Neuronal stem cell (in vitro differentiated cells): Measurements from ENCODE around the gene PPP4R2.

Experiments used
- DNase-seq: peaks from one replicate; pipeline ENCODE4 v3.0.0-alpha.2; 2013; ENCODE audit warnings: low spot score
- H2AFZ ChIP-seq: one replicate; pipeline ENCODE4 v1.6.1; 2013; ENCODE audit warnings: mild to moderate bottlenecking, low read length, inconsistent platforms
- H2AK5ac ChIP-seq: 2 replicates; pipeline ENCODE4 v1.6.1; 2013; ENCODE audit warnings: low read depth, mild to moderate bottlenecking, inconsistent platforms, low read length, moderate library complexity, mixed read lengths
- H2BK120ac ChIP-seq: 2 replicates; pipeline ENCODE4 v1.6.1; 2013; ENCODE audit warnings: low read depth, mild to moderate bottlenecking, inconsistent platforms, low read length, moderate library complexity, mixed read lengths
- H2BK12ac ChIP-seq: one replicate; pipeline ENCODE4 v1.6.1; 2013; ENCODE audit warnings: low read length, inconsistent platforms
- H2BK15ac ChIP-seq: 2 replicates; pipeline ENCODE4 v1.6.1; 2013; ENCODE audit warnings: mild to moderate bottlenecking, low read length, inconsistent platforms, mixed read lengths
- H2BK5ac ChIP-seq: one replicate; pipeline ENCODE4 v1.6.1; 2013; ENCODE audit warnings: inconsistent platforms, mild to moderate bottlenecking, low read length, moderate library complexity
- H3K14ac ChIP-seq: one replicate; pipeline ENCODE4 v1.6.1; 2013; ENCODE audit warnings: low read length, inconsistent platforms
- H3K18ac ChIP-seq: 2 replicates; pipeline ENCODE4 v1.6.1; 2013; ENCODE audit warnings: low read length, inconsistent platforms
- H3K23ac ChIP-seq: 2 replicates; pipeline ENCODE4 v1.6.1; 2013; ENCODE audit warnings: low read depth, mild to moderate bottlenecking, mixed read lengths, low read length, inconsistent platforms; ENCODE audit not compliant: poor library complexity
- H3K27ac ChIP-seq: replicated peaks from 3 replicates; pipeline ENCODE4 v1.5.1; 2013; ENCODE audit warnings: low read length, inconsistent platforms
- H3K27me3 ChIP-seq, 3 experiments: 2 replicates each; pipeline ENCODE4 v1.6.1; 2013; ENCODE audit warnings: low read length in 3 of 3, mild to moderate bottlenecking in 2 of 3, inconsistent platforms in 1 of 3, low read depth in 1 of 3, mixed read lengths in 1 of 3, moderate library complexity in 1 of 3; ENCODE audit not compliant: control insufficient read depth in 3 of 3, insufficient read depth in 3 of 3
- H3K36me3 ChIP-seq, 2 donors: replicated peaks in 1 of 2; 2 replicates each; pipeline ENCODE4 v1.6.1; 2013; ENCODE audit warnings: low read length in 2 of 2; ENCODE audit not compliant: control insufficient read depth in 2 of 2, insufficient read depth in 2 of 2
- H3K4ac ChIP-seq: 2 replicates; pipeline ENCODE4 v1.6.1; 2013; ENCODE audit warnings: inconsistent platforms, mild to moderate bottlenecking, low read length, moderate library complexity
- H3K4me1 ChIP-seq, 2 donors: 1 replicate in 1 of 2; 2 replicates in 1 of 2; pipeline ENCODE4 v1.6.1; 2013; ENCODE audit warnings: low read length in 2 of 2, low read depth in 1 of 2; ENCODE audit not compliant: control insufficient read depth in 2 of 2, insufficient read depth in 1 of 2
- H3K4me2 ChIP-seq: one replicate; pipeline ENCODE4 v1.6.1; 2013; ENCODE audit warnings: mild to moderate bottlenecking, low read length, inconsistent platforms; ENCODE audit not compliant: insufficient read depth, poor library complexity, severe bottlenecking
- H3K4me3 ChIP-seq, 2 donors: 2 replicates each; pipeline ENCODE4 v1.5.1; 2013; ENCODE audit warnings: low read length in 2 of 2, mild to moderate bottlenecking in 2 of 2, inconsistent platforms in 1 of 2, moderate library complexity in 1 of 2
- H3K79me1 ChIP-seq: one replicate; pipeline ENCODE4 v1.6.1; 2013; ENCODE audit warnings: low read depth, mild to moderate bottlenecking, inconsistent platforms, low read length, moderate library complexity
- H3K9ac ChIP-seq: one replicate; pipeline ENCODE4 v1.6.1; 2013; ENCODE audit warnings: mild to moderate bottlenecking, low read depth, low read length, inconsistent platforms; ENCODE audit not compliant: poor library complexity
- H3K9me3 ChIP-seq, 2 donors: replicated peaks in 1 of 2; 2 replicates each; pipeline versions ENCODE3 to v1.6.1; 2013; ENCODE audit warnings: low read length in 2 of 2, mild to moderate bottlenecking in 2 of 2, inconsistent platforms in 1 of 2, low read depth in 1 of 2, mixed read lengths in 1 of 2, moderate library complexity in 1 of 2; ENCODE audit not compliant: control insufficient read depth in 2 of 2, insufficient read depth in 1 of 2
- H4K8ac ChIP-seq: one replicate; pipeline ENCODE4 v1.6.1; 2013; ENCODE audit warnings: low read depth, mild to moderate bottlenecking, inconsistent platforms, low read length, moderate library complexity
- H4K91ac ChIP-seq: one replicate; pipeline ENCODE4 v1.6.1; 2013; ENCODE audit warnings: low read length, low read depth, mild to moderate bottlenecking, inconsistent platforms; ENCODE audit not compliant: poor library complexity
- WGBS, 2 donors: extraction: QIAGEN DNeasy Blood & Tissue Kit; methylation state at CpG; one replicate each; pipeline ENCODE4 v1.1.7; 2013; ENCODE audit warnings: missing lambda C conversion rate in 2 of 2, mixed read lengths in 1 of 2; ENCODE audit not compliant: insufficient read length in 2 of 2, insufficient replicate concordance in 1 of 2; ENCODE audit errors: extremely low coverage in 2 of 2; 5-methylcytosine and 5-hydroxymethylcytosine counted together

PPP4R2 gene

GRCh38 chr3:73056014-73056844 is 59.6 kb downstream of the PPP4R2 start:
- Histone ChIP-seq H3K36me3 (peaks cover 0 to 36% of the 10 kb centered on the region in 2 donors), H3K9me3 (no peaks in the 10 kb centered on the region), H2AK5ac (no peak overlapping the region), H3K4me1 (no peaks in the 10 kb centered on the region), H2BK120ac (no peak overlapping the region), H2BK12ac (no peak overlapping the region), H3K79me1 (peaks cover 1% of the 10 kb centered on the region), H2AFZ (no peak overlapping the region), H2BK5ac (no peak overlapping the region), H3K27ac (no peak overlapping the region), H3K18ac (no peak overlapping the region), H4K91ac (no peak overlapping the region), H3K4ac (no peak overlapping the region), H3K14ac (no peak overlapping the region), H2BK15ac (no peak overlapping the region), H3K23ac (no peak overlapping the region), H3K4me2 (no peak overlapping the region), H3K9ac (no peak overlapping the region), H3K4me3 (no peak overlapping the region), H4K8ac (no peak overlapping the region), H3K27me3 (no peaks in the 10 kb centered on the region)
- no CpG with 5 or more reads among the region's 5 CpGs for WGBS, 2 donors
- DNase-seq, result no peak

- H3K9ac ChIP-seq, result no peak overlapping the region
- peaks cover 1% of the 10 kb centered on the region for H3K79me1 ChIP-seq
- H2BK120ac ChIP-seq, result no peak overlapping the region
- no peak overlapping the region for H3K4ac ChIP-seq
- no peak overlapping the region for H3K18ac ChIP-seq
- H2AK5ac ChIP-seq, result no peak overlapping the region
- DNase-seq, result no peak
- no peak overlapping the region for H4K91ac ChIP-seq
- no peak overlapping the region for H2BK12ac ChIP-seq
- H3K27ac ChIP-seq, result no peak overlapping the region
- no peaks in the 10 kb centered on the region for H3K4me1 ChIP-seq
- no peak overlapping the region for H3K14ac ChIP-seq
- no peaks in the 10 kb centered on the region for H3K27me3 ChIP-seq
- no peak overlapping the region for H2BK15ac ChIP-seq
- H2AFZ ChIP-seq, result no peak overlapping the region
- H3K4me2 ChIP-seq, result no peak overlapping the region
- peaks cover 3 to 39% of the 10 kb centered on the region in 2 donors for H3K36me3 ChIP-seq
- no peaks in the 10 kb centered on the region for H3K9me3 ChIP-seq
- no peak overlapping the region for H4K8ac ChIP-seq
- H3K23ac ChIP-seq, result no peak overlapping the region
- no peak overlapping the region for H2BK5ac ChIP-seq
- H3K4me3 ChIP-seq, result no peak overlapping the region
Observed at GRCh38 chr3:73056845-73057150, 60.2 kb downstream of the PPP4R2 start.

DNA sequence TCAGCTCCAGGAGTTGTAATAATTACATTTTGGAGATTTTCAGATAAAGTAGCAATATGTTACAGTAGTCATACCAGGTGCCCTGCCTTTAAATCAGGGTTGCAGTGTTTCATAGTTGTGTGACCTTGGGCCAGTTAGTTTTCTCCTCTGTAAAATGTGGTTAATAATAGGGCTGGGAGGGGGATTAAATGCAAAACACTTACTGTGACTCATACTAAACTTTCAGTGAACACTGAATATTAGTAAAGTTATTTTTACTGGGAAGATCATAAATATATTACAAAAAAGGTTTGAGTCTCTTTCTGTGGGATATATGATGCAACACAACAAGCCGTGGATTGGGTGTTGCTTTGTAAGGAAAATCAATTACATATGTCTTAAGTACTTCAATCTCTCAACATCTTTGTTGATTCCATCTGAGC is 63.7 kb downstream of the PPP4R2 start:
- H2AK5ac ChIP-seq, result no peak overlapping the region
- no peaks in the 10 kb centered on the region for H3K27me3 ChIP-seq
- DNase-seq, result no peak
- no peaks in the 10 kb centered on the region for H3K9me3 ChIP-seq
- no peak overlapping the region for H4K91ac ChIP-seq
- WGBS, 2 donors, result no CpG with 5 or more reads among the region's 1 CpG
- H2BK12ac ChIP-seq, result no peak overlapping the region
- H3K23ac ChIP-seq, result no peak overlapping the region
- H3K79me1 ChIP-seq, result peaks cover 1% of the 10 kb centered on the region
- no peak overlapping the region for H3K9ac ChIP-seq
- H3K14ac ChIP-seq, result no peak overlapping the region
- no peak overlapping the region for H3K27ac ChIP-seq
- no peak overlapping the region for H4K8ac ChIP-seq
- H2BK5ac ChIP-seq, result no peak overlapping the region
- H2BK15ac ChIP-seq, result no peak overlapping the region
- H3K36me3 ChIP-seq, result peaks cover 15 to 69% of the 10 kb centered on the region in 2 donors
- no peaks in the 10 kb centered on the region for H3K4me1 ChIP-seq
- H3K18ac ChIP-seq, result no peak overlapping the region
- H2AFZ ChIP-seq, result no peak overlapping the region
- no peak overlapping the region for H3K4me3 ChIP-seq
- H2BK120ac ChIP-seq, result no peak overlapping the region
- H3K4me2 ChIP-seq, result no peak overlapping the region
- H3K4ac ChIP-seq, result no peak overlapping the region

GRCh38 chr3:73061416-73061815 is 64.8 kb downstream of the PPP4R2 start, which contains the start of gene EBLN2:
Gene EBLN2, plus strand, starts transcription at chr3:73061659. Its CDS starts 423 bp downstream, at chr3:73062082.
- H3K4me2 ChIP-seq, result no peak within 1 kb of the TSS
- no peak within 1 kb of the TSS for H4K91ac ChIP-seq
- H3K14ac ChIP-seq, result no peak within 1 kb of the TSS
- no CpG with 5 or more reads among the region's 2 CpGs for WGBS, 2 donors
- peaks cover 1% of the 10 kb centered on the region for H3K79me1 ChIP-seq
- peaks cover 15 to 79% of the 10 kb centered on the region in 2 donors for H3K36me3 ChIP-seq
- no peak within 1 kb of the TSS for H3K4me3 ChIP-seq
- H4K8ac ChIP-seq, result no peak within 1 kb of the TSS
- no peaks in the 10 kb centered on the region for H3K9me3 ChIP-seq
- H2BK5ac ChIP-seq, result no peak within 1 kb of the TSS
- H3K4ac ChIP-seq, result no peak within 1 kb of the TSS
- no peak for DNase-seq
- H3K27ac ChIP-seq, result no peak within 1 kb of the TSS
- no peaks in the 10 kb centered on the region for H3K4me1 ChIP-seq
- H3K27me3 ChIP-seq, result no peaks in the 10 kb centered on the region
- no peak within 1 kb of the TSS for H2AFZ ChIP-seq
- no peak within 1 kb of the TSS for H2BK120ac ChIP-seq
- no peak within 1 kb of the TSS for H2BK12ac ChIP-seq
- H3K23ac ChIP-seq, result no peak within 1 kb of the TSS
- H3K18ac ChIP-seq, result no peak within 1 kb of the TSS
- no peak within 1 kb of the TSS for H2BK15ac ChIP-seq
- no peak within 1 kb of the TSS for H3K9ac ChIP-seq
- no peak within 1 kb of the TSS for H2AK5ac ChIP-seq
